GM21576 (cell line): ENCODE measurements around the gene TPBG.

Experiments
- ATAC-seq: cut with Tn5 transposase; IDR thresholded peaks from one replicate; pipeline ENCODE4 v1.9.1; 2021; ENCODE audit warnings: mild to moderate bottlenecking, moderate library complexity; ENCODE audit not compliant: unreplicated experiment

Gene TPBG

GRCh38 chr6:82363428-82364086 lies at the start of gene TPBG:
Gene TPBG, plus strand, starts transcription at chr6:82363817. Its CDS starts 1,145 bp downstream, at chr6:82364962.
- ATAC-seq, result peak; percentile 41

GRCh38 chr6:82322386-82322785 lies 41.2 kb upstream of the TPBG start:
- ATAC-seq, result no peak

GRCh38 chr6:82329766-82330165 lies 33.9 kb upstream of the TPBG start:
- no peak for ATAC-seq

- ATAC-seq, result no peak
Observed at GRCh38 chr6:82330171-82330804, 33.3 kb upstream of the TPBG start.

- no peak for ATAC-seq
Observed at GRCh38 chr6:82331031-82331773, 32.4 kb upstream of the TPBG start.

- no peak for ATAC-seq
Observed at GRCh38 chr6:82333781-82334180, 29.8 kb upstream of the TPBG start.

GRCh38 chr6:82337688-82338257 lies 25.8 kb upstream of the TPBG start:
- no peak for ATAC-seq

GRCh38 chr6:82348130-82348529 lies 15.5 kb upstream of the TPBG start:
- ATAC-seq, result no peak

GRCh38 chr6:82353848-82354247 lies 9.8 kb upstream of the TPBG start:
- no peak for ATAC-seq

GRCh38 chr6:82360552-82360951 lies 3.1 kb upstream of the TPBG start:
- ATAC-seq, result no peak

- no peak for ATAC-seq
Observed at GRCh38 chr6:82361631-82362030, 2.0 kb upstream of the TPBG start.

GRCh38 chr6:82362144-82362543 lies 1.5 kb upstream of the TPBG start:
- ATAC-seq, result no peak

GRCh38 chr6:82362878-82363427 lies 664 bp upstream of the TPBG start:
- no peak for ATAC-seq

- ATAC-seq, result no peak
Observed at GRCh38 chr6:82364087-82365015, 734 bp downstream of the TPBG start.

GRCh38 chr6:82365016-82365795 lies 1.6 kb downstream of the TPBG start:
- no peak for ATAC-seq

- ATAC-seq, result no peak
Observed at GRCh38 chr6:82367704-82368103, 4.1 kb downstream of the TPBG start.

GRCh38 chr6:82370788-82371187 lies 7.2 kb downstream of the TPBG start:
- no peak for ATAC-seq

GRCh38 chr6:82371799-82372546 lies 8.4 kb downstream of the TPBG start:
- ATAC-seq, result no peak

- ATAC-seq, result no peak
Observed at GRCh38 chr6:82372656-82373055, 9.0 kb downstream of the TPBG start.
